Stimulated activated naive CD8-positive, alpha-beta T cell treated with anti-CD3 and anti-CD28 coated beads, Interleukin-15, amount 100 ng/mL, for 72 hours (primary cell): ENCODE measurements around the gene MYOZ1.

Experiments used
- ATAC-seq: fragments of 150-1000 bp; cut with Tn5 transposase; 2 replicates; pipeline ENCODE4 v1.10.0; 2021; ENCODE audit warnings: mild to moderate bottlenecking, moderate library complexity
- DNase-seq, 2 donors: peaks; one replicate each; pipeline ENCODE4 v3.0.0; 2021 to 2022
- H3K27ac Mint-ChIP-seq, 2 donors: one replicate each; pipeline ENCODE4 v1.8.0; 2022; ENCODE audit warnings: mild to moderate bottlenecking in 2 of 2, mixed read lengths in 2 of 2, moderate library complexity in 2 of 2
- H3K27me3 Mint-ChIP-seq: one replicate; pipeline ENCODE4 v1.8.0; 2022; ENCODE audit warnings: mixed read lengths
- H3K4me1 Mint-ChIP-seq: one replicate; pipeline ENCODE4 v1.8.0; 2022; ENCODE audit warnings: mild to moderate bottlenecking, mixed read lengths
- H3K4me3 Mint-ChIP-seq, 2 donors: one replicate each; pipeline ENCODE4 v1.8.0; 2022; ENCODE audit warnings: mild to moderate bottlenecking in 2 of 2, mixed read lengths in 2 of 2, moderate library complexity in 1 of 2
- H3K9me3 Mint-ChIP-seq, 2 donors: one replicate each; pipeline ENCODE4 v1.8.0; 2022; ENCODE audit warnings: mixed read lengths in 2 of 2

The MYOZ1 gene

DNA sequence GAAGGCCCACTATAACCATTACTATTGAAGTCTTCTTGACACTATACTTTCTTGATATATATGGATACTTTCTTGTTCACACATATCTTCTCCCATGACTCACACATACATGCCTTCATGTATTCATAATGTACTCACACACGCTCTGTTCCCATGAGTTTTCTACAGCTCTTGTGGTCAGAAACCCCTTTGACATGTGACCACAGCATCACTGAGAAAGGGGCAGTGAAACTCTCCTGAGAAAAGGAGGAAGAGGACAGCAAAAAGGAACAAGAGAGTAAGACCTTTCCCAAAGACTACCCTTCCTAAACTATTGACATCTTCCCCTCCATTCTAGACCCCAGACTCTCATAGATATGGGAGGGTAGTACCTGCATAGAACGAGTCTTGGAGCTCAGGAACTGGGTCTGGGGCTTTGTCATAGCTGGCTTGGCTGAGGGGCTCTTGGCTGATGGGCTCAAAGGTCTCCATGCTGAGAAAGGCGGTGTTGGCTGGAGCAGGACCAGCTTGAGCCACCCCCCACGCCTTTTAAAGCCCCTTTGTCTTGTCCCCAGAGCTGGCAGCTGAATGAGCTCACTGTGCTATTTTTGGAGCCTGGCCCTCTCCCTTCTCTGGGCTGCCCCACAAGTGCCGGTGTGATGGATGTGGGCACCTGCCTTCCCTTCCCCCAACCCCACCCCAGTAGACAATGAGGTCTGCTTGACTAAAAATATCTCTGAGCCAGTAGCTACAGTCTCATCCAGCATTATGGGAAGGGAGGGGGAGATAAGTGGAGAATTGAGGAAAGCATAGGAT is 9.5 kb upstream of the MYOZ1 start:
- peaks cover 27% of the 10 kb centered on the region for H3K4me1 Mint-ChIP-seq
- no peak overlapping the region for H3K27ac Mint-ChIP-seq
- no peaks in the 10 kb centered on the region for H3K9me3 Mint-ChIP-seq
- peaks cover 19% of the 10 kb centered on the region for H3K27me3 Mint-ChIP-seq
- no peak overlapping the region for H3K4me3 Mint-ChIP-seq
- ATAC-seq = peak; percentile 32
- DNase-seq = no peak

- no peak for ATAC-seq
- Mint-ChIP-seq H3K4me1 (peaks cover 20% of the 10 kb centered on the region), H3K9me3 (no peaks in the 10 kb centered on the region), H3K27me3 (peaks cover 19% of the 10 kb centered on the region), H3K27ac (no peak overlapping the region), H3K4me3 (no peak overlapping the region)
- DNase-seq = no peak
Measured at GRCh38 chr10:73649876-73650536, 8.7 kb upstream of the MYOZ1 start.

GRCh38 chr10:73648975-73649829 is 7.9 kb upstream of the MYOZ1 start:
- peak overlapping the region in 1 of 2 donors; percentile 27 for H3K27ac Mint-ChIP-seq

DNA sequence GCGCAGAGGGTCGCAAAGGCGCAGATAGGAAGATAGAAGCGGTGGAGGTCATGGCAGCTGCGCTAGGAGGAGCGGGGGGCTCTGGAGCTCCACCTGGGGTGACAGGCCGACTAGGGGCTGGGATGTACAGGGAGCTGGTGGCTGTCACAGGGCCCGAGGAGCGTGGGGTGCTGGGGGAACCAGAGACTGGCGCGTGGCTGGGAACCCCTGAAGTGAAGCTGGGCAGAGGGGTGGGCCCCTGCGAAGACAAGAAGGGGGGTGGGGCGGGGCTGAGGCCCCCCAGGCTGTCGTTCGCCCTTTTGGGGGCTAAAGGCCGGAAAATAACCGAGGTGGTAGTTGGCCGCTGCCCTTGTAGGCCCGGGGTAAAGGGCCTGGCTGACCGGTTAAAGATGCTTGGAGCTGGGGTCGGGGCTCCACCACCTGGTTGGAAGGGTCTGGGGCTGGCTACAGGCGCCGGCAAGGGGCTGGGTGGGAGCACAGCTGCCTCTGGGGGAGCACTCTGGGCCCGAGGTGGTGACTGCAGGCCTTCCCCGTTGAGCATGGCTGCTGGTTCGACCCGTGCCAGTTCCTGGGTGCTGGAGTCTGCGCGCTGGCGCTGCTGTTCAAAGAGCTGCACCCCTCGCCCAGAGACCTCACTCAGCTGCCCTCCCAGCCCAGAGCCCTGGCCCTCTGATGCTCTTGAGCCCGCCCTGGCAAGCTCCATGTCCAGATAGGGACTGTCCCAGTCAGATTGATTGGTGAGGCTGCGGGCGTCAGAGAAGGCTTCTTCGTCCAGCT is 6.8 kb upstream of the MYOZ1 start:
- ATAC-seq (peak; percentile 46), DNase-seq (no peak)
- peak overlapping the region; percentile 74 to 91 for H3K4me3 Mint-ChIP-seq
- peak overlapping the region; percentile 78 to 96 for H3K27ac Mint-ChIP-seq
- peaks cover 19% of the 10 kb centered on the region for H3K27me3 Mint-ChIP-seq
- no peaks in the 10 kb centered on the region for H3K9me3 Mint-ChIP-seq
- peaks cover 25% of the 10 kb centered on the region for H3K4me1 Mint-ChIP-seq

More at GRCh38 chr10:73648975-73649829, 7.9 kb upstream of the MYOZ1 start:
- no peak for ATAC-seq
- Mint-ChIP-seq H3K27me3 (peaks cover 19% of the 10 kb centered on the region), H3K4me3 (peak overlapping the region in 1 of 2 donors; percentile 14), H3K9me3 (no peaks in the 10 kb centered on the region), H3K4me1 (peaks cover 22% of the 10 kb centered on the region)
- DNase-seq = no peak

DNA sequence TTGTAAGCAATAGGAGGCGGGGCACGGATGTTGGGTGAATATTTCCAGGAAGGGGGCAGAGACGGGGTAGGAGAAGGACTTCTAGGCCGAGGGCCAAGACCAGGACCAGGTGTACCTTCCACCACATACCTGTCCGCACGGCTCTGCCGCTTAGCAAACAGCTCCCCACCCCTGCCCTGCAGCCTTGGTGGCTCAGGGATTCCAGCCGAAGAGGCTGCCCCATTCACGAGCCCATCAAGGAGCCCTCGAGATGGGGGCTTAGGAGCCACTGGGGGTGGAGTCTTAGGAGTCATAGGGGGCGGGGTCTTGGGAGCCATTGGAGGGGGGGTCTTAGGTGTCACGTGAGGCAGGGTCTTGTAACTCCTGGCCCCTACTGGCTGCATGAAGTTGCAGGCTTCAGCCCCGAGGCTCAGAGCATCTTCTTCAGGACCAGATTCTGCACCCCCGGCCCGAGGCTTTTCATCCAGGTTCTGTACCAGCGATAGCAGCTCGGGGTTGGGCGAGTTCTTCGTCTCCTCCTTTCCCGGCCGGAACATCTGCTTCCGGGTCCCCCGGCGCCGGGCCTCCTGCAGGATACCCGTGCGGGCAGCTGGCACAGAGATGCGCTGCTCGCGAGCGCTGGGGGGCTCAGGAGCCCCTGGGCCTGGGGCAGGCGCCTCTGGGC is 6.1 kb upstream of the MYOZ1 start:
- H3K4me3 Mint-ChIP-seq = peak overlapping the region; percentile 74 to 91
- peak overlapping the region; percentile 84 to 96 for H3K27ac Mint-ChIP-seq
- H3K9me3 Mint-ChIP-seq = no peaks in the 10 kb centered on the region
- H3K27me3 Mint-ChIP-seq = peaks cover 19% of the 10 kb centered on the region
- H3K4me1 Mint-ChIP-seq = peaks cover 25% of the 10 kb centered on the region
- DNase-seq (peak; percentile 38 to 49), ATAC-seq (peak; percentile 39)

GRCh38 chr10:73646598-73647041 is 5.3 kb upstream of the MYOZ1 start:
- no peaks in the 10 kb centered on the region for H3K9me3 Mint-ChIP-seq
- peak overlapping the region; percentile 75 to 84 for H3K27ac Mint-ChIP-seq
- peaks cover 25% of the 10 kb centered on the region for H3K4me1 Mint-ChIP-seq
- peak overlapping the region; percentile 74 to 91 for H3K4me3 Mint-ChIP-seq
- no peak for ATAC-seq
- DNase-seq = no peak
- H3K27me3 Mint-ChIP-seq = peaks cover 20% of the 10 kb centered on the region

- Mint-ChIP-seq H3K4me3 (no peak overlapping the region), H3K27ac (no peak overlapping the region), H3K9me3 (no peaks in the 10 kb centered on the region), H3K27me3 (peaks cover 26% of the 10 kb centered on the region), H3K4me1 (peaks cover 21% of the 10 kb centered on the region)
- no peak for ATAC-seq
- no peak for DNase-seq
Measured at GRCh38 chr10:73645251-73645650, 4.0 kb upstream of the MYOZ1 start.

GRCh38 chr10:73644767-73645166 is 3.5 kb upstream of the MYOZ1 start:
- no peak for ATAC-seq
- H3K27me3 Mint-ChIP-seq = peaks cover 25% of the 10 kb centered on the region
- H3K4me3 Mint-ChIP-seq = no peak overlapping the region
- H3K27ac Mint-ChIP-seq = no peak overlapping the region
- H3K4me1 Mint-ChIP-seq = peaks cover 21% of the 10 kb centered on the region
- no peaks in the 10 kb centered on the region for H3K9me3 Mint-ChIP-seq
- no peak for DNase-seq

GRCh38 chr10:73644015-73644743 is 2.9 kb upstream of the MYOZ1 start:
- no peaks in the 10 kb centered on the region for H3K9me3 Mint-ChIP-seq
- ATAC-seq (peak; percentile 68), DNase-seq (peak; percentile 48 to 50)
- H3K4me1 Mint-ChIP-seq = peaks cover 21% of the 10 kb centered on the region
- H3K27ac Mint-ChIP-seq = no peak overlapping the region
- H3K27me3 Mint-ChIP-seq = peaks cover 19% of the 10 kb centered on the region
- no peak overlapping the region for H3K4me3 Mint-ChIP-seq

DNA sequence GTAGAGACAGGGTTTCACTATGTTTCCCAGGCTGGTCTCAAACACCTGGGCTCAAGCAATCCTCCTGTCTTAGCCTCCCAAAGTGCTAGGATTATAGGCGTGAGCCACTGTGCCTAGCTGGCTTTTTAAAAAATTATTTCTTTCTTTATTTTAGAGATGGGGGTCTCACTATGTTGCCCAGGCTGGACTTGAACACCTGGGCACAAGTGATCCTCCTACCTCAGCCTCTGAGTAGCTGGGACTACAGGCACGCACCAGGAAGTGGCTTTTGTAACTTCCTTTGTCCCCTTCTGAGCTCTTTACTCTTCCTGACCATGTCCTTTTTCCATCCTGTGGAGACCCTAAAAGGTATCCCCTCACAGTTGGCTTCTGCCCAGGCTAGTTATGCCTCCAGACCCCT is 2.1 kb upstream of the MYOZ1 start:
- Mint-ChIP-seq H3K27me3 (peaks cover 14% of the 10 kb centered on the region), H3K4me3 (no peak overlapping the region), H3K4me1 (peaks cover 21% of the 10 kb centered on the region), H3K9me3 (no peaks in the 10 kb centered on the region), H3K27ac (no peak overlapping the region)
- DNase-seq (no peak), ATAC-seq (no peak)

DNA sequence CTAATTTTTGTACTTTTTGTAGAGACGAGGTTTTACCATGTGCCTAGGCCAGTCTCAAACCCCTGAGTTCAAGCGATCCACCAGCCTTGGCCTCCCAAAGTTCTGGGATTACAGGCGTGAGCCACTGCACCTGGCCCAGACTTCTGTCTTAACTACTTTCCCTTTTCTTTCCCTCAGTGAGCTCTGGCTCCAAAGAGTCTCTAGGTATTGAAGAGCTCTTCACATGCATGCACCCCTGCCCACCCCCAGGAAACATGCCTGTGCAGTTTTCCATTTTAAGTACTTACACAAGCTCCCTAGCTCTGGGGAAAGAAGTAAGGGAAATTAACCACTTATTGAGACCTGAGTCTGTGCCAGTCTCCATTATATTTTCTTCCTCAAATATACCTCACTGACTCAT is 2.0 kb downstream of the MYOZ1 start:
- no peak for ATAC-seq
- Mint-ChIP-seq H3K27me3 (peaks cover 6% of the 10 kb centered on the region), H3K4me1 (peaks cover 8% of the 10 kb centered on the region)

DNA sequence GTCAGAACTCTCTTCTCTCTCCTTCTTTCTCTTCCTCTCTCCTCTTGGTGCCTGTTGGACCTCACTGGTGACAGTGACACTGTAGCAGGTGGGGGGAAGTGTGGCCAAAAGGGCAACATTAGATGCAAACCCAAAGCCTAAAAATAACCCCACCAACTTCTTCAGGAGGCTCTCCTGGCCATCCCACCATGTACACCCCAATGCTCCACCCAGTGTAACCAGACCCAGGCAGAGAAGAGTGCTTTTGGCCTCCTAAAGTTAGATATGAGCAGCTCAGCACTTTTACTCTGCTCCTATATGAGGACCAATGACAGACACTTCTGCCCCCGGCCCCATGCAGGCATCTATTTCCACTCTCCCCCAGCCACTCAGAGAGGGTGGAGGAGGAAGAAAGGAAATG is 5.5 kb downstream of the MYOZ1 start:
- Mint-ChIP-seq H3K27ac (no peak overlapping the region), H3K4me3 (no peak overlapping the region), H3K27me3 (no peaks in the 10 kb centered on the region), H3K4me1 (no peaks in the 10 kb centered on the region), H3K9me3 (no peaks in the 10 kb centered on the region)
- no peak for DNase-seq
- no peak for ATAC-seq

More for the DNA sequence above, 2.0 kb downstream of the MYOZ1 start:
- no peaks in the 10 kb centered on the region for H3K9me3 Mint-ChIP-seq
- H3K4me3 Mint-ChIP-seq = no peak overlapping the region
- no peak for DNase-seq
- no peak overlapping the region for H3K27ac Mint-ChIP-seq

DNA sequence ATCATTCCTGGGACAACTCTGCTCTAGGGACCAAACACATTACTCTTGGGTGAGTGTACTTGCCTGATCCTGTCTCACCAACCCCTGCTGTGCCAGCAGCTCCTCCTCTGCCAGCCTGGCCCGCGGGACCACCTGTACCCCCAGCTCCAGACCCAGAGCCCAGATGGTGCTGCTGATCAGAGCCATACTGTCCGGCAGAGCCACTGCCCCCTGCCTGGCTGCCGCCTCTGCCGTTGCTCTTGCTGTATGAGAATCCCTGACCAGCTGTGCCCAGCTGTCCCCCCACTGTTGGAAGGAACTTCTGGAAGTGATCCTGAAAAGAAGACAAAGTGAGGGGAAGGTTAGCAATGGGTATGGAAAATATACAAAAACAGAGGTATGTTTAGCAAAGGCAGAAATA is 6.9 kb downstream of the MYOZ1 start:
- DNase-seq (no peak), ATAC-seq (no peak)
- Mint-ChIP-seq H3K27me3 (no peaks in the 10 kb centered on the region), H3K4me1 (no peaks in the 10 kb centered on the region), H3K9me3 (no peaks in the 10 kb centered on the region), H3K27ac (peak overlapping the region in 1 of 2 donors; percentile 66), H3K4me3 (no peak overlapping the region)

DNA sequence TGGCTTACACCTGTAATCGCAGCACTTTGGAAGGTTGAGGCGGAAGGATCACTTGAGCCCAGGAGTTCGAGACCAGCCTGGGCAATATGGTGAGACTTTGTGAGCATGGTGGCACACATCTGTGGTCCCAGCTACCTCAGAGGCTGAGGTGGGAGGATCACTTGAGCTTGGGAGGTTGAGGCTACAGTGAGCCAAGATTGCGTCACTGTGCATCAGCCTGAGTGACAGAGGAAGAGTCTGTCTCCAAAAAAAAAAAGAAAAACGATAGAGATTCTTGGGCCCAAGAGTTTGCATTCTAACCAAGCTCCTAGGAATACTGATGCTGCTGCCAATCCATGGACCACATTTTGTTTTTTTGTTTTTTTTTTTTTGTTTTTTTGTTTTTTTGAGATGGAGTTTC is 12.1 kb downstream of the MYOZ1 start:
- H3K27me3 Mint-ChIP-seq = no peaks in the 10 kb centered on the region
- H3K4me1 Mint-ChIP-seq = peaks cover 8% of the 10 kb centered on the region
- H3K27ac Mint-ChIP-seq = no peak overlapping the region
- DNase-seq (no peak), ATAC-seq (no peak)
- no peaks in the 10 kb centered on the region for H3K9me3 Mint-ChIP-seq
- H3K4me3 Mint-ChIP-seq = no peak overlapping the region
